BLaER1 treated with 17β-estradiol and CSF1 and Interleukin-3, amounts not matched to agents 10 nM and 100 nM (cell line): ENCODE data around the gene AQP12A.
"Not testable (repeated sequence)": the region's sequence is repeated elsewhere in the genome, so short reads cannot be mapped to it uniquely, and the experiment has no call there.

Experiments used
- H3K27ac ChIP-seq, 11 experiments: shearing (Covaris generic); formaldehyde crosslinking; 2 replicates each; pipeline ENCODE4 v1.8.1; 2022
- H3K27me3 ChIP-seq, 11 experiments: shearing (Covaris generic); formaldehyde crosslinking; 2 replicates each; pipeline ENCODE4 v1.8.1; 2022
- H3K36me3 ChIP-seq, 11 experiments: shearing (Covaris generic); formaldehyde crosslinking; 2 replicates each; pipeline ENCODE4 v1.8.1; 2022
- H3K4me1 ChIP-seq, 10 experiments: shearing (Covaris generic); formaldehyde crosslinking; 2 replicates each; pipeline ENCODE4 v1.8.1; 2022
- H3K4me2 ChIP-seq, 11 experiments: shearing (Covaris generic); formaldehyde crosslinking; 2 replicates each; pipeline ENCODE4 v1.8.1; 2022
- H3K4me3 ChIP-seq, 10 experiments: shearing (Covaris generic); formaldehyde crosslinking; 2 replicates each; pipeline ENCODE4 v1.8.1; 2022
- H3K9ac ChIP-seq, 11 experiments: shearing (Covaris generic); formaldehyde crosslinking; 2 replicates each; pipeline ENCODE4 v1.8.1; 2022
- H3K9me3 ChIP-seq, 11 experiments: shearing (Covaris generic); formaldehyde crosslinking; replicated peaks in 1 of 11; 2 replicates each; pipeline ENCODE4 v1.8.1; 2022
- H4K20me1 ChIP-seq, 11 experiments: shearing (Covaris generic); formaldehyde crosslinking; 2 replicates each; pipeline ENCODE4 v1.8.1; 2022
- Cebpa-rat ChIP-seq, 11 experiments: shearing (Covaris generic); IDR thresholded peaks; 2 replicates each; pipeline ENCODE4 v1.8.1; 2022

Gene AQP12A

DNA sequence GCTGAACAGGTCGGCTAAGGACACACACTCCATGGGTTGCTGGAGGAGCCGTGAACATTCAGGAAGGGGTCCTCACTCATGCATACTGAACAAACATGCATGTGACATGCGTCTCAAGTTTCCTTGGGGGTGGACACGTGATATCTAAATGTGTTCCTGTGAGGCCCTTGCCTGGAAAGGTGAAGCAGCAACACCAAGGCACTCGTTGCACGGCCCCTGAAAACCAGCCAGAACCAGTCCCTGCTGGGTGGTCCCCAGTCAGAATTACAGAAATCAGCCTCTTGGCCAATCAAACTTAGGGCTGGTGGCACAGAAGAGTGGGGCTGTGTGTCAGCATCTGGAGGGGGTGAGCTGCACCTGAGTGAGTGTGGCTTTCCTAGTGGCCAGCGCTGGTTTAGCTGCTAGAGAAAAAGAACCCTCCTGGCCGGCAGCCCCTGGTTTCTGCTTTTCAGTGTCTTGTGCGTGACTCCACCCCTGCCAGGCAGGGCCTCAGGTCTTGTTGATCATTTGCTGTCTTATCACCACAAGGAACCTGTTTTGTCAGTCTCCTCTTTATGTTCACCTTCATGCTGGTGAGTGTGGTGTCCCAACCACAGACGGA, 5.8 kb upstream of the AQP12A start:
- H3K4me2 ChIP-seq: peak overlapping the region in 5 of 11 experiments; percentile 26 to 59 (median 52); a peak in 9 of 22 replicates
- no peak overlapping the region for H3K4me3 ChIP-seq
- no peaks in the 10 kb centered on the region for H3K36me3 ChIP-seq
- no peaks in the 10 kb centered on the region for H4K20me1 ChIP-seq
- no peak for TF ChIP-seq Cebpa-rat (IDR thresholded peaks at IDR 0.05)
- no peaks in the 10 kb centered on the region for H3K27me3 ChIP-seq
- no peak overlapping the region for H3K27ac ChIP-seq
- H3K9me3 ChIP-seq: no peaks in the 10 kb centered on the region
- H3K4me1 ChIP-seq: peaks cover 11 to 33% (median 19%) of the 10 kb centered on the region in 10 experiments; a peak in 19 of 20 replicates
- no peak overlapping the region for H3K9ac ChIP-seq

GRCh38 chr2:240686460-240686859, 5.2 kb upstream of the AQP12A start:
- Histone ChIP-seq H3K4me2 (peak overlapping the region in 6 of 11 experiments; percentile 8 to 59 (median 52); a peak in 10 of 22 replicates), H3K9me3 (no peaks in the 10 kb centered on the region), H3K4me1 (peaks cover 11 to 33% (median 19%) of the 10 kb centered on the region in 10 experiments; a peak in 19 of 20 replicates), H3K36me3 (no peaks in the 10 kb centered on the region), H3K4me3 (no peak overlapping the region), H3K27me3 (no peaks in the 10 kb centered on the region), H4K20me1 (no peaks in the 10 kb centered on the region), H3K27ac (no peak overlapping the region; a peak in 1 of 22 replicates), H3K9ac (no peak overlapping the region)
- no peak for TF ChIP-seq Cebpa-rat (IDR thresholded peaks at IDR 0.05)

- Histone ChIP-seq H3K4me1 (peaks cover 11 to 33% (median 19%) of the 10 kb centered on the region in 10 experiments; a peak in 19 of 20 replicates), H3K9me3 (no peaks in the 10 kb centered on the region), H3K27me3 (no peaks in the 10 kb centered on the region), H3K4me2 (peak overlapping the region in 7 of 11 experiments; percentile 8 to 59 (median 52); a peak in 10 of 22 replicates), H3K27ac (peak overlapping the region in 1 of 11 experiments; percentile 37; a peak in 2 of 22 replicates), H3K9ac (no peak overlapping the region; a peak in 1 of 22 replicates), H4K20me1 (no peaks in the 10 kb centered on the region), H3K4me3 (no peak overlapping the region), H3K36me3 (no peaks in the 10 kb centered on the region)
- no peak for TF ChIP-seq Cebpa-rat (IDR thresholded peaks at IDR 0.05)
Observed at GRCh38 chr2:240687045-240687740, 4.5 kb upstream of the AQP12A start.

DNA sequence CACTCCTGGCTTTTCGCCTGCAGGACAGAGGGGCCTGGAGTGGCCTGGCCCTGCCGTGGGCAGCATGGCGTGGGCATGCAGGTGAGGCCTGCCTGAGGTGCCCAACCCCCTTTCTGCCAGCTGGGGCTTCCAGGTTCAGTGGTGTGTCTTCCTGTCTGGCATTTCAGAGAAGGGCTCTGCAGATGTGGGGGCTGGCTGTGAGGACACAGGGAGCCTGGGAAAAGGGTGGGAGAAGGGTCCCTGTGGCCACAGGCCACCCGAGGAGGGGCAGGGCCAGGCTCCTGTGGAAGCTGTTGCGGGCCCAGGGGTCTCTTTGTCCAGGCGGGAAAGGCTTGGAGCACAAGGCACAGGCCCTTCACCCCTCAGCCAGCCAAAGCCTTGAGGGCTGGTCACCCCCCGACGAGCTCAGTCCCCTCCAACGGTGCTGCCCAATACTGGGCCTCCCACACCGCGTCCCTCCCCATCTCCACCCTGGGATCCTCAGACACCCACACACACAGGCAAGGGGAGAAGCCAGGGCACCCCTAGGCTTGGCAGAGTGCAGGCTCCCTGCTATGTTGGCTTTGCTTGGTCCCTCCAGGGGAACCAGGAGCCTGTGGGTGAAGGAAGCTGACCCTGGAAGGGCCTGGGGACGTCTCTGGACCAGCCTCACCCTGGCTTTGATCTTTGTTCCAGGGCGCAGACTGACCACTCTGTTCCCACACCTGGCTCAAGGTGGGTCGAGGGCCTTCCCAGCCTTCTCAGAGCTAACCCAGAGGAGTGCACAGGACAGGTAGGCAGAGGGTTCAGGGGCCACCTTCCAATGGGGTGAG, 3.7 kb upstream of the AQP12A start:
- Histone ChIP-seq H3K27ac (peak overlapping the region in 1 of 11 experiments; percentile 18; a peak in 1 of 22 replicates), H4K20me1 (no peaks in the 10 kb centered on the region), H3K27me3 (no peaks in the 10 kb centered on the region), H3K4me1 (peaks cover 11 to 33% (median 19%) of the 10 kb centered on the region in 10 experiments; a peak in 19 of 20 replicates), H3K4me2 (no peak overlapping the region), H3K9me3 (no peaks in the 10 kb centered on the region), H3K9ac (no peak overlapping the region), H3K36me3 (no peaks in the 10 kb centered on the region), H3K4me3 (no peak overlapping the region)
- TF ChIP-seq Cebpa-rat (IDR thresholded peaks at IDR 0.05): no peak

DNA sequence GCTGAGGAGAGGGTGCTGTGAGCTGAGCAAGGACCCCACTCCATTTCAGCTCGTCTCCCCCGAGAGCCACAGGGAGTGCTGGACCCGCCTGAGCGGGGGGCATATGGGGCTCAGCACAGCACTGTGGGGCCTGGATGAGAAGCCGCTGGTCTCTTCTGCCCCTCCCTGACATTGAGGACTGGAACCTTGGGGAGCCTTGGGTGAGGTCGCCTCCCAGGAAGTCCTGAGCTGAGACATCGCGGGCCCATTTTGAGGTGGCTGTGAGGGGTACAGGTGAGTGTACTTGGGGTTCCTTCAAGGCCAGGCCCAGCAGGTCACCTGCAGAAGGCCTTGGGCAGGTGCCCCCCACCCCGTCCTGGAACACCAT, 3.1 kb upstream of the AQP12A start:
- no peak overlapping the region for H3K9ac ChIP-seq
- no peak for TF ChIP-seq Cebpa-rat (IDR thresholded peaks at IDR 0.05)
- no peak overlapping the region for H3K4me3 ChIP-seq

GRCh38 chr2:240689975-240690374, 1.7 kb upstream of the AQP12A start:
- H4K20me1 ChIP-seq: no peaks in the 10 kb centered on the region
- H3K36me3 ChIP-seq: no peaks in the 10 kb centered on the region
- peaks cover 6 to 27% (median 15%) of the 10 kb centered on the region in 10 experiments; a peak in 17 of 20 replicates for H3K4me1 ChIP-seq
- H3K9ac ChIP-seq: no peak overlapping the region
- no peak for TF ChIP-seq Cebpa-rat (IDR thresholded peaks at IDR 0.05)
- H3K4me2 ChIP-seq: peak overlapping the region in 8 of 11 experiments; percentile 43 to 69 (median 48); a peak in 13 of 22 replicates
- H3K27me3 ChIP-seq: no peaks in the 10 kb centered on the region
- H3K9me3 ChIP-seq: no peaks in the 10 kb centered on the region
- no peak overlapping the region for H3K27ac ChIP-seq
- no peak overlapping the region for H3K4me3 ChIP-seq

More for the DNA sequence above, 3.1 kb upstream of the AQP12A start:
- Histone ChIP-seq H3K27ac (no peak overlapping the region; a peak in 1 of 22 replicates), H3K4me1 (peaks cover 11 to 33% (median 19%) of the 10 kb centered on the region in 10 experiments; a peak in 19 of 20 replicates), H3K4me2 (no peak overlapping the region), H3K9me3 (no peaks in the 10 kb centered on the region), H3K27me3 (no peaks in the 10 kb centered on the region), H4K20me1 (no peaks in the 10 kb centered on the region), H3K36me3 (no peaks in the 10 kb centered on the region)

GRCh38 chr2:240690421-240691074, 1.1 kb upstream of the AQP12A start:
- H3K4me1 ChIP-seq: peaks cover 6 to 27% (median 15%) of the 10 kb centered on the region in 10 experiments; a peak in 17 of 20 replicates
- H3K9me3 ChIP-seq, H4K20me1 ChIP-seq, H3K4me3 ChIP-seq, H3K27ac ChIP-seq, H3K9ac ChIP-seq, H3K27me3 ChIP-seq, H3K36me3 ChIP-seq: not testable (repeated sequence)
- peak overlapping the region in 9 of 11 experiments; percentile 43 to 69 (median 50); a peak in 15 of 22 replicates for H3K4me2 ChIP-seq

GRCh38 chr2:240691075-240691427, 615 bp upstream of the AQP12A start:
- H3K9me3 ChIP-seq, H3K4me3 ChIP-seq, H3K27me3 ChIP-seq, H3K27ac ChIP-seq, H3K4me2 ChIP-seq, H3K36me3 ChIP-seq, H4K20me1 ChIP-seq, H3K9ac ChIP-seq: not testable (repeated sequence)
- peaks cover 6 to 23% (median 13%) of the 10 kb centered on the region in 10 experiments; a peak in 17 of 20 replicates for H3K4me1 ChIP-seq

DNA sequence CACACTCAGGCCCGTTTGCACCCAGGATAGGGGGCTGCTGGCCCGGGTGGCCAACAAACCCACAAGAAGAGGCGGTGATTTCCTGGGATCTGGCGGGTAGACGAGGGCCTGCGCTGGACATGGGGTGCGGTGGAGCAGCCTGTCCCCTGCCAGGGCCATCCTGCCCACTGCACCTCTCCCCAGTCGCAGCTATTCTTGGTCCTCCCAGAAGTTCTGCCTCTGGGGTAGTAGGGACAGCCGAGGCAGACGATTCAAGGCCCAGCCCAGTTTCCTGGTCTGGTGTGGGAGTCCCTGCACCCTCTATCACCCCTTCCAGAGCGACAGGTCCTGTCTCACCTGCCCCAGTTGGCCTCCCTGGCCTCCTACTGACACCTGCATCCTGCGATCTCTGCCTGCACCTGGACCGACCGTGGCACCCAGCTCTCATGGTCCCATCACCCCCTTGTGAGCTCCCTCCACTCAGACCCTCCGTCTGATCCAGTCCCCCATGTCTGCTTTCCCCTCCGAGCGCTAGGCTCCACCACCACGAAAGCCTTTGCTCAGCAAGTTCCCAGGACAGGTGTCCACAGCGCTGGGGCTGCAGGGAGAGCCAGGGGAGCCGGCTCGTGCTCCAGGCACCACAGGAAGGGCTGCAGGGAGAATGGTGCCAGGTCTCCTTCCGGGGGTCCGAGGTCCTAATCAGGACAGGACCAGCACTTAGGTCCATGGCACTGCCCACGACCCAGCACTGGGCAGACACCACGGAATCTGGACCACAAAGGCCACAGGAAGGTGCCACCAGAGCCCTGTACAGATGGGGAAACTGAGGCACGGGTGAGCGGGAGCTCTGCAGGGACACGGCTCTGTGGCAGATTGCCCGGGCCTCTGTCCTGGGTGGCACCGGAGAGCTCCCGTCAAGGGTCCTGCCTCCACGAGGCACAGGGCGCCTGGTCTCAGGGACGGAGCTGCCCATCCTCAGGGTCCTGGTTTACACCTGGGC, 1.2 kb downstream of the AQP12A start:
- H3K4me2 ChIP-seq, H3K36me3 ChIP-seq, H3K9ac ChIP-seq, H3K27me3 ChIP-seq, H3K9me3 ChIP-seq, H3K4me1 ChIP-seq, H3K27ac ChIP-seq, H4K20me1 ChIP-seq, H3K4me3 ChIP-seq: not testable (repeated sequence)

- not testable (repeated sequence) for H3K27me3 ChIP-seq, H3K4me1 ChIP-seq, H4K20me1 ChIP-seq, H3K4me3 ChIP-seq, H3K36me3 ChIP-seq, H3K27ac ChIP-seq, H3K4me2 ChIP-seq, H3K9ac ChIP-seq, H3K9me3 ChIP-seq
Observed at GRCh38 chr2:240694304-240694703, 2.6 kb downstream of the AQP12A start.

- H4K20me1 ChIP-seq, H3K9me3 ChIP-seq, H3K4me1 ChIP-seq, H3K9ac ChIP-seq, H3K4me2 ChIP-seq, H3K27me3 ChIP-seq, H3K36me3 ChIP-seq, H3K27ac ChIP-seq, H3K4me3 ChIP-seq: not testable (repeated sequence)
Observed at GRCh38 chr2:240695593-240695992, 3.9 kb downstream of the AQP12A start.

DNA sequence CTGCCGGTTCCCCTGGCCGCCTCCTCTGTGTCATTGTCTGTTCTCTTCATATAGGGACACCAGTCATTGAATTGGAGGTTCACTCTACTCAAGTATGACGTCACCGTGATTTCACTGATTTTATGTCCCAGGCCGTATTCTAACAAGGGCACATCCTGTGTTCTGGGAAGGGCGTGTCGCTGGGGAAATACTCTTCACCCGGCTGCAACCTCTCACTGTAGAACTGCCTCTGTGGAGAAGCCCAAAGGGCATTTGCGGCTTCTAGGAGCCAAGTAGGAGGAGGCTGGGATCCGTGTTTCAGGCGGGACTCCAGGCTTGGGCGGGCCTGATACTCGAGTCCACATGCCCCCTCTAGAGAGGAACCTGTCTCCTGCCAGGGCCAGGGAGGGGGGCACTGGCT, 4.8 kb downstream of the AQP12A start:
- H3K27me3 ChIP-seq, H4K20me1 ChIP-seq, H3K9me3 ChIP-seq, H3K9ac ChIP-seq, H3K4me3 ChIP-seq, H3K36me3 ChIP-seq, H3K4me1 ChIP-seq, H3K27ac ChIP-seq, H3K4me2 ChIP-seq: not testable (repeated sequence)
